ENCODE measurements around the gene GNAZ.

GNAZ gene

GRCh38 chr22:23154461-23154860 is 84.1 kb downstream of the GNAZ start:
- H3K4me1 ChIP-seq (ENCODE audit: insufficient read depth, poor library complexity, severe bottlenecking), result peaks cover 4% of the 10 kb centered on the region
- H3K9me3 ChIP-seq (ENCODE audit: severe bottlenecking), result peaks cover 11% of the 10 kb centered on the region
- H3K36me3 ChIP-seq (ENCODE audit: low read depth), result no peaks in the 10 kb centered on the region
- DNase-seq (ENCODE audit: low spot score) (no peak), ATAC-seq (ENCODE audit: low read depth) (no peak)
- no peak for TF ChIP-seq CTCF (IDR thresholded peaks at IDR 0.05; ENCODE audit: poor library complexity, severe bottlenecking)
- H3K27ac ChIP-seq (ENCODE audit: poor library complexity, severe bottlenecking), result no peak overlapping the region
- H3K27me3 ChIP-seq (ENCODE audit: insufficient read depth, poor library complexity, severe bottlenecking), result no peaks in the 10 kb centered on the region
- no peak overlapping the region for H3K4me3 ChIP-seq (ENCODE audit: severe bottlenecking)

GRCh38 chr22:23155143-23155542 is 84.8 kb downstream of the GNAZ start:
- no peaks in the 10 kb centered on the region for H3K36me3 ChIP-seq (ENCODE audit: low read depth)
- DNase-seq (ENCODE audit: low spot score) (no peak), ATAC-seq (ENCODE audit: low read depth) (no peak)
- H3K4me3 ChIP-seq (ENCODE audit: severe bottlenecking), result no peak overlapping the region
- no peak overlapping the region for H3K27ac ChIP-seq (ENCODE audit: poor library complexity, severe bottlenecking)
- H3K27me3 ChIP-seq (ENCODE audit: insufficient read depth, poor library complexity, severe bottlenecking), result no peaks in the 10 kb centered on the region
- H3K4me1 ChIP-seq (ENCODE audit: insufficient read depth, poor library complexity, severe bottlenecking), result peaks cover 4% of the 10 kb centered on the region
- H3K9me3 ChIP-seq (ENCODE audit: severe bottlenecking), result peaks cover 11% of the 10 kb centered on the region
- no peak for TF ChIP-seq CTCF (IDR thresholded peaks at IDR 0.05; ENCODE audit: poor library complexity, severe bottlenecking)

- Histone ChIP-seq H3K4me3 (ENCODE audit: severe bottlenecking) (no peak overlapping the region), H3K4me1 (ENCODE audit: insufficient read depth, poor library complexity, severe bottlenecking) (peaks cover 4% of the 10 kb centered on the region), H3K36me3 (ENCODE audit: low read depth) (no peaks in the 10 kb centered on the region), H3K9me3 (ENCODE audit: severe bottlenecking) (peaks cover 11% of the 10 kb centered on the region), H3K27me3 (ENCODE audit: insufficient read depth, poor library complexity, severe bottlenecking) (no peaks in the 10 kb centered on the region), H3K27ac (ENCODE audit: poor library complexity, severe bottlenecking) (no peak overlapping the region)
- no peak for TF ChIP-seq CTCF (IDR thresholded peaks at IDR 0.05; ENCODE audit: poor library complexity, severe bottlenecking)
- ATAC-seq (ENCODE audit: low read depth), result no peak
- no peak for DNase-seq (ENCODE audit: low spot score)
These were observed 85.5 kb downstream of the GNAZ start for GRCh38 chr22:23155831-23156230.

GRCh38 chr22:23156286-23156685 is 86.0 kb downstream of the GNAZ start:
- no peak for TF ChIP-seq CTCF (IDR thresholded peaks at IDR 0.05; ENCODE audit: poor library complexity, severe bottlenecking)
- peaks cover 4% of the 10 kb centered on the region for H3K4me1 ChIP-seq (ENCODE audit: insufficient read depth, poor library complexity, severe bottlenecking)
- DNase-seq (ENCODE audit: low spot score), result no peak
- H3K4me3 ChIP-seq (ENCODE audit: severe bottlenecking), result no peak overlapping the region
- H3K27me3 ChIP-seq (ENCODE audit: insufficient read depth, poor library complexity, severe bottlenecking), result no peaks in the 10 kb centered on the region
- H3K27ac ChIP-seq (ENCODE audit: poor library complexity, severe bottlenecking), result no peak overlapping the region
- peaks cover 15% of the 10 kb centered on the region for H3K9me3 ChIP-seq (ENCODE audit: severe bottlenecking)
- no peaks in the 10 kb centered on the region for H3K36me3 ChIP-seq (ENCODE audit: low read depth)
- no peak for ATAC-seq (ENCODE audit: low read depth)

GRCh38 chr22:23157560-23158515 is 87.5 kb downstream of the GNAZ start:
- Histone ChIP-seq H3K9me3 (ENCODE audit: severe bottlenecking) (peaks cover 17% of the 10 kb centered on the region), H3K27ac (ENCODE audit: poor library complexity, severe bottlenecking) (no peak overlapping the region), H3K27me3 (ENCODE audit: insufficient read depth, poor library complexity, severe bottlenecking) (no peaks in the 10 kb centered on the region), H3K4me1 (ENCODE audit: insufficient read depth, poor library complexity, severe bottlenecking) (no peaks in the 10 kb centered on the region), H3K4me3 (ENCODE audit: severe bottlenecking) (no peak overlapping the region), H3K36me3 (ENCODE audit: low read depth) (no peaks in the 10 kb centered on the region)
- no peak for TF ChIP-seq CTCF (IDR thresholded peaks at IDR 0.05; ENCODE audit: poor library complexity, severe bottlenecking)
- ATAC-seq (ENCODE audit: low read depth), result no peak
- no peak for DNase-seq (ENCODE audit: low spot score)

Data from RWPE2 (cell line).